HG03565 (cell line): Measurements from ENCODE around the gene ZNF564.
A peak's percentile ranks its signal among the peaks of the same experiment; 100 is the strongest.
"Not testable (repeated sequence)": the region's sequence is repeated elsewhere in the genome, so short reads cannot be mapped to it uniquely, and the experiment has no call there.

Source experiments
- ATAC-seq: cut with Tn5 transposase; IDR thresholded peaks from one replicate; pipeline ENCODE4 v1.9.1; 2021; ENCODE audit warnings: mild to moderate bottlenecking, moderate library complexity; ENCODE audit not compliant: unreplicated experiment

The ZNF564 gene

GRCh38 chr19:12513531-12514061 is 37.7 kb downstream of the ZNF564 start:
- ATAC-seq, result no peak

GRCh38 chr19:12497032-12497431 is 54.2 kb downstream of the ZNF564 start:
- ATAC-seq, result no peak

- ATAC-seq, result no peak
Measured at GRCh38 chr19:12496480-12496879, 54.8 kb downstream of the ZNF564 start.

GRCh38 chr19:12495002-12495802 is 56.1 kb downstream of the ZNF564 start:
- peak; percentile 64 for ATAC-seq

- ATAC-seq, result no peak
Measured at GRCh38 chr19:12494260-12494860, 56.9 kb downstream of the ZNF564 start.

GRCh38 chr19:12486265-12486783 is 65.0 kb downstream of the ZNF564 start:
- not testable (repeated sequence) for ATAC-seq

- no peak for ATAC-seq
Measured at GRCh38 chr19:12485571-12485970, 65.7 kb downstream of the ZNF564 start.

- ATAC-seq, result no peak
Measured at GRCh38 chr19:12485052-12485416, 66.2 kb downstream of the ZNF564 start.

- ATAC-seq, result peak; percentile 93
Measured at GRCh38 chr19:12484371-12485051, 66.8 kb downstream of the ZNF564 start, which contains the start of gene ZNF709. Gene ZNF709, minus strand, starts transcription at chr19:12484816. Its CDS starts 159 bp downstream, at chr19:12484657.

- ATAC-seq, result no peak
Measured at GRCh38 chr19:12484011-12484370, 67.3 kb downstream of the ZNF564 start.

GRCh38 chr19:12482509-12482886 is 68.8 kb downstream of the ZNF564 start:
- ATAC-seq, result no peak

GRCh38 chr19:12481781-12482508 is 69.3 kb downstream of the ZNF564 start:
- ATAC-seq, result no peak

GRCh38 chr19:12478234-12478941 is 72.9 kb downstream of the ZNF564 start:
- ATAC-seq, result no peak
